HCT116 (cell line): ENCODE data around the gene PIH1D1. TPM values are rescaled to one million over a fixed set of nuclear protein-coding genes. Genes with fewer than 3 reads are reported as not detected.
"Not testable (repeated sequence)": the region's sequence is repeated elsewhere in the genome, so short reads cannot be mapped to it uniquely, and the experiment has no call there.

ENCODE experiments used
- ATAC-seq: fragments of 200-7000 bp; cut with Tn5 transposase; 2 replicates; pipeline ENCODE4 v1.9.1; 2020; ENCODE audit warnings: mild to moderate bottlenecking, moderate library complexity
- BruUV-seq: library from RNA; stranded (reverse); fragments of 400-500 nt; replicated peaks from 2 replicates; lab custom pipeline; 2021; lab: Mats Ljungman, UMichigan
- CTCF ChIA-PET: fragments of 300-600 bp; sonication (Branson Sonifier 250); formaldehyde crosslinking; loops from one replicate; lab custom pipeline; 2021; ENCODE audit warnings: antibody characterized with exemption; lab: Charles Lee
- POLR2A ChIA-PET: fragments of 300-600, 350-600 bp; sonication (Branson Sonifier 250); formaldehyde crosslinking; loops from one replicate; lab custom pipeline; 2021; ENCODE audit warnings: antibody characterized with exemption; lab: Charles Lee
- RAD21 ChIA-PET, 2 experiments: fragments of 300-600 bp; sonication (Branson Sonifier 250); formaldehyde crosslinking; loops; one replicate each; lab custom pipeline; 2023; ENCODE audit warnings: low total read pairs in 2 of 2; ENCODE audit not compliant: uncharacterized antibody in 2 of 2, unreplicated experiment in 2 of 2, low non-redundant PET in 1 of 2; lab: Charles Lee
- DNase-seq: peaks from one replicate; pipeline ENCODE4 v3.0.0-alpha.2; 2010; ENCODE audit warnings: low read depth, low spot score
- H2AFZ ChIP-seq: fragments of 200-600 bp; shearing (Covaris generic), sonication (generic); 2 replicates; pipeline ENCODE4 v1.6.1; 2017; ENCODE audit warnings: low read depth, mixed run types, mixed read lengths, antibody characterized with exemption, low read length; ENCODE audit not compliant: poor library complexity, severe bottlenecking
- H3K27ac ChIP-seq: 2 replicates; pipeline ENCODE4 v1.5.1; 2012; ENCODE audit warnings: low read depth, low read length
- H3K27me3 ChIP-seq: fragments of 200-600 bp; sonication (generic); 2 replicates; pipeline ENCODE4 v1.6.1; 2016; ENCODE audit warnings: mixed run types, low read length, mixed read lengths; ENCODE audit not compliant: insufficient read depth
- H3K36me3 ChIP-seq, 2 experiments: fragments of 200-500 bp in 1 of 2; fragments of 200-600 bp in 1 of 2; sonication (Bioruptor generic) in 1 of 2; sonication (generic) in 1 of 2; 2 replicates each; pipeline versions ENCODE4 v1.5.1 to v1.6.1; 2014 to 2016; ENCODE audit warnings: low read length in 2 of 2, inconsistent platforms in 1 of 2, mixed read lengths in 1 of 2, mixed run types in 1 of 2; ENCODE audit not compliant: insufficient read depth in 2 of 2, control insufficient read depth in 1 of 2
- H3K4me1 ChIP-seq, 2 experiments: fragments of 200-600 bp in 1 of 2; sonication (generic) in 1 of 2; 2 replicates each; pipeline versions ENCODE4 v1.5.1 to v1.6.1; 2012 to 2017; ENCODE audit warnings: low read length in 2 of 2, inconsistent platforms in 1 of 2, mild to moderate bottlenecking in 1 of 2, mixed read lengths in 1 of 2, mixed run types in 1 of 2, moderate library complexity in 1 of 2; ENCODE audit not compliant: insufficient read depth in 2 of 2, control insufficient read depth in 1 of 2
- H3K4me2 ChIP-seq: fragments of 200-600 bp; sonication (generic); 2 replicates; pipeline ENCODE4 v1.6.1; 2017; ENCODE audit warnings: mixed run types, low read length, mixed read lengths
- H3K4me3 ChIP-seq, 2 experiments: fragments of 200-600 bp in 1 of 2; sonication (generic) in 1 of 2; replicated peaks in 1 of 2; 2 replicates each; pipeline ENCODE4 v1.5.1; 2011 to 2016; ENCODE audit warnings: low read length in 2 of 2, control low read depth in 1 of 2, low read depth in 1 of 2, mild to moderate bottlenecking in 1 of 2, mixed read lengths in 1 of 2, mixed run types in 1 of 2
- H3K79me2 ChIP-seq: fragments of 200-600 bp; sonication (generic); 2 replicates; pipeline ENCODE4 v1.6.1; 2017; ENCODE audit warnings: mild to moderate bottlenecking, mixed run types, low read length, moderate library complexity, mixed read lengths; ENCODE audit not compliant: insufficient read depth
- H3K9ac ChIP-seq: fragments of 200-600 bp; sonication (generic); 2 replicates; pipeline ENCODE4 v1.6.1; 2016; ENCODE audit warnings: low read length, mixed read lengths
- H3K9me2 ChIP-seq: fragments of 200-600 bp; sonication (generic), shearing (Covaris generic); 2 replicates; pipeline ENCODE4 v1.6.1; 2017; ENCODE audit warnings: mixed run types, mild to moderate bottlenecking, moderate library complexity; ENCODE audit not compliant: insufficient read depth
- H3K9me3 ChIP-seq, 2 experiments: fragments of 200-500 bp in 1 of 2; fragments of 200-600 bp in 1 of 2; sonication (Bioruptor generic) in 1 of 2; sonication (generic) in 1 of 2; 2 replicates each; pipeline ENCODE4 v1.6.1; 2014 to 2017; ENCODE audit warnings: low read length in 2 of 2, mixed read lengths in 2 of 2, inconsistent platforms in 1 of 2, low read depth in 1 of 2, mild to moderate bottlenecking in 1 of 2, mixed run types in 1 of 2, moderate library complexity in 1 of 2; ENCODE audit not compliant: control insufficient read depth in 1 of 2, insufficient read depth in 1 of 2
- H4K20me1 ChIP-seq: fragments of 200-600 bp; sonication (generic), shearing (Covaris generic); 2 replicates; pipeline ENCODE4 v1.6.1; 2017; ENCODE audit warnings: mixed run types, mild to moderate bottlenecking, moderate library complexity; ENCODE audit not compliant: insufficient read depth
- POLR2A ChIP-seq: IDR thresholded peaks from 2 replicates; pipeline ENCODE4 v1.7.0; 2011; ENCODE audit warnings: borderline replicate concordance; ENCODE audit not compliant: insufficient read depth, insufficient read length; ENCODE audit errors: extremely low read depth
- POLR2AphosphoS5 ChIP-seq: IDR thresholded peaks from 2 replicates; pipeline ENCODE4 v1.6.1; 2011; ENCODE audit warnings: mild to moderate bottlenecking, low read depth, low read length, moderate library complexity
- RAD21 ChIP-seq: IDR thresholded peaks from 2 replicates; pipeline ENCODE4 v1.6.1; 2012; ENCODE audit warnings: low read depth, mild to moderate bottlenecking
- SRF ChIP-seq: IDR thresholded peaks from 2 replicates; pipeline ENCODE4 v1.6.1; 2012; ENCODE audit warnings: low read depth
- TCF7L2 ChIP-seq: IDR thresholded peaks from 2 replicates; pipeline ENCODE4 v1.7.0; 2011; ENCODE audit warnings: borderline replicate concordance, inconsistent platforms; ENCODE audit not compliant: insufficient read depth, insufficient read length; ENCODE audit errors: extremely low read depth
- YY1 ChIP-seq: IDR thresholded peaks from 2 replicates; pipeline ENCODE4 v1.6.1; 2011; ENCODE audit warnings: low read length, low read depth, moderate library complexity, mild to moderate bottlenecking; ENCODE audit not compliant: insufficient replicate concordance; ENCODE audit errors: extremely low read depth
- intact Hi-C: fragments of 100-400 bp; cut with micrococcal nuclease; formaldehyde crosslinking; loops from 2 replicates; pipeline ENCODE4 v1.10.0; 2022
- total RNA-seq: library from RNA; stranded (reverse); gene quantifications from one replicate; pipeline ENCODE4 v1.2.1, GENCODE V29; 2021; ENCODE audit not compliant: unreplicated experiment
- TF ChIP-seq, protein P1 (sequence below), 3 experiments: fragments of 200-600 bp in 1 of 3; sonication (generic) in 1 of 3; IDR thresholded peaks in 2 of 3; conservative IDR thresholded peaks in 1 of 3; 2 replicates each; pipeline ENCODE4 v1.5.1; 2012 to 2017; ENCODE audit warnings: low read depth in 2 of 3, low read length in 2 of 3, antibody characterized with exemption in 1 of 3, borderline replicate concordance in 1 of 3, control low read depth in 1 of 3, mild to moderate bottlenecking in 1 of 3, mixed read lengths in 1 of 3, mixed run types in 1 of 3, moderate library complexity in 1 of 3; ENCODE audit not compliant: insufficient read depth in 1 of 3

Gene PIH1D1
- total RNA-seq, 1 experiment from 2014 or later = 152 TPM

DNA sequence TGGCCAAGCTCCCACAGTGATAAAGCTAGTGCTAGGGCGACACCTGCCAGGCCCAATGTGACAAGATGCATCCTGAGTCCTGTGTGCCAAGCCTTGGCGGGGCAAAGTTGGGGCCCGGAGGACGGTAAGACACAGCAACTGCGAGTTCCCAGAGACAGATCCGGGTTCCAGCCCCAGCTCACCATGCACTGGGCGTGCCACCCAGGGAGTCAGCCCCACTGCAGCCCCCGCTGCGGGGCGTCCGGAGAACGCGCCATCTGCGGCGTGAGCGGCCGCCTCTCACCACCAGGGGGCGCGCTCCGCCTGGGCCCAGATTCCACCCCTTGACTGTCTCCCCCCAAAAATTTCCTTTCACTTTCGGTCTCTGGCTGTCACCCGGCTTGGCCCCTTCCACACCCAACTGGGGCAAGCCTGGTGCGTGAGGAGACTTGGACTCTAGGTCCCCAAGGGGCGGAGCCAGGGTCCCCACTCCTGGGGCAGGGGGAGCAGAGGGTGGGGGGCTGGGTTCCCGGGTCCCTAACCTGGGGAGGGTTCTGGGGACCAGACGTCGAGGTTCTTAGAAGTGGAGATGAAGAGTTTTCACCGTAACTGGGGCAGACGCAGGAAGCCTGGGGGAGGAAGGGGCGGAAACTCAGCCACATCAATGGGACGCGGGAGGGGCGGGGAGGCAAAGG, 22.4 kb upstream of the PIH1D1 start, which contains the start of gene FLT3LG:
FLT3LG (plus strand) TSS at position 348 of the 674 bp plus-strand sequence. CDS start 425 bp downstream, outside the sequence.
- ATAC-seq = peak; percentile 41
- peak within 1 kb of the TSS; percentile 99 for H3K4me2 ChIP-seq
- TF ChIP-seq SRF (no peak), POLR2AphosphoS5 (0 out of 2 replicates have a peak, but pooled peaks have one; percentile 16), POLR2A (peak; percentile 23), YY1 (no peak), RAD21 (peak; percentile 63), TCF7L2 (no peak)
- TF ChIP-seq, protein P1, sequence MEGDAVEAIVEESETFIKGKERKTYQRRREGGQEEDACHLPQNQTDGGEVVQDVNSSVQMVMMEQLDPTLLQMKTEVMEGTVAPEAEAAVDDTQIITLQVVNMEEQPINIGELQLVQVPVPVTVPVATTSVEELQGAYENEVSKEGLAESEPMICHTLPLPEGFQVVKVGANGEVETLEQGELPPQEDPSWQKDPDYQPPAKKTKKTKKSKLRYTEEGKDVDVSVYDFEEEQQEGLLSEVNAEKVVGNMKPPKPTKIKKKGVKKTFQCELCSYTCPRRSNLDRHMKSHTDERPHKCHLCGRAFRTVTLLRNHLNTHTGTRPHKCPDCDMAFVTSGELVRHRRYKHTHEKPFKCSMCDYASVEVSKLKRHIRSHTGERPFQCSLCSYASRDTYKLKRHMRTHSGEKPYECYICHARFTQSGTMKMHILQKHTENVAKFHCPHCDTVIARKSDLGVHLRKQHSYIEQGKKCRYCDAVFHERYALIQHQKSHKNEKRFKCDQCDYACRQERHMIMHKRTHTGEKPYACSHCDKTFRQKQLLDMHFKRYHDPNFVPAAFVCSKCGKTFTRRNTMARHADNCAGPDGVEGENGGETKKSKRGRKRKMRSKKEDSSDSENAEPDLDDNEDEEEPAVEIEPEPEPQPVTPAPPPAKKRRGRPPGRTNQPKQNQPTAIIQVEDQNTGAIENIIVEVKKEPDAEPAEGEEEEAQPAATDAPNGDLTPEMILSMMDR (IDR thresholded peaks at IDR 0.05 in 2 of 3, conservative IDR thresholded peaks at IDR 0.05 in 1 of 3; ENCODE audit: borderline replicate concordance in 1 of 3, insufficient read depth in 1 of 3, low read depth in 2 of 3, low read length in 2 of 3) = peak; percentile 95 to 98 (median 95)
- no peaks in the 10 kb centered on the region; a peak in 1 of 4 replicates for H3K36me3 ChIP-seq
- H3K4me1 ChIP-seq = peaks cover 33 to 57% of the 10 kb centered on the region in 2 experiments
- H3K9me3 ChIP-seq = no peaks in the 10 kb centered on the region
- no peaks in the 10 kb centered on the region for H3K9me2 ChIP-seq
- CTCF ChIA-PET = interaction anchor here (0.7 to 2.1 kb wide), 14 partner anchors 9 to 175 kb away, joined by 3 to 11 read pairs (median 3); partner anchors contain the start of genes ALDH16A1 and RPS11
- POLR2A ChIA-PET = interaction anchor here (1.6 kb wide), 1 partner anchor 18 kb away, joined by 3 read pairs; no protein-coding TSS in a partner anchor
- no peaks in the 10 kb centered on the region for H4K20me1 ChIP-seq
- no peaks in the 10 kb centered on the region for H3K79me2 ChIP-seq
- H3K9ac ChIP-seq = peak within 1 kb of the TSS; percentile 72
- no TSS peak for BruUV-seq
- intact Hi-C loops = no loop called here
- no peaks in the 10 kb centered on the region for H3K27me3 ChIP-seq
- H2AFZ ChIP-seq = peak within 1 kb of the TSS; percentile 71
- H3K4me3 ChIP-seq = peak within 1 kb of the TSS; percentile 54 to 71
- no peak for DNase-seq
- RAD21 ChIA-PET = no interaction called here
- 0 out of 2 replicates have a peak within 1 kb of the TSS, but pooled peaks have one; percentile 19 for H3K27ac ChIP-seq

DNA sequence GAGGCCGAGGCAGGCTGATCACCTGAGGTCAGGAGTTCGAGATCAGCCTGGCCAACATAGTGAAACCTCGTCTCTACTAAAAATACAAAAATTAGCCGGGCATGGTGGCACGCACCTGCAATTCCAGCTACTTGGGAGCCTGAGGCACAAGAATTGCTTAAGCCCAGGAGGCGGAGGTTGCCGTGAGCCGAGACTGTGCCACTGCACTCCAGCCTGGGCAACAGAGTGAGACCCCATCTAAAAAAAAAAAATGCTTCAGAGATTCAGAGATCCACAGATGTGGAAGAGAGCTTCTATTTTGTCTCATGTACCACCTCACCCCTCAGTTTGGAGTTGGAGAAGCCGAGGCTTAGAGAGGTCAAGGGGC, 21.9 kb upstream of the PIH1D1 start:
- H3K4me3 ChIP-seq = peak overlapping the region; percentile 54 to 71
- H3K79me2 ChIP-seq, ATAC-seq, H3K27me3 ChIP-seq, H4K20me1 ChIP-seq, BruUV-seq, H3K9me3 ChIP-seq, RAD21 ChIA-PET, H3K9me2 ChIP-seq, H3K36me3 ChIP-seq, DNase-seq, intact Hi-C loops: not testable (repeated sequence)
- H3K4me1 ChIP-seq = peaks cover 36 to 57% of the 10 kb centered on the region in 2 experiments
- ChIA-PET CTCF (interaction anchor here (0.7 to 2.1 kb wide), 14 partner anchors 10 to 175 kb away, joined by 3 to 11 read pairs (median 3); partner anchors contain the start of genes ALDH16A1 and RPS11), POLR2A (interaction anchor here (1.6 kb wide), 1 partner anchor 19 kb away, joined by 3 read pairs; no protein-coding TSS in a partner anchor)
- H3K27ac ChIP-seq = 0 out of 2 replicates have a peak overlapping the region, but pooled peaks have one; percentile 19
- peak overlapping the region; percentile 71 for H2AFZ ChIP-seq
- H3K4me2 ChIP-seq = peak overlapping the region; percentile 99
- H3K9ac ChIP-seq = peak overlapping the region; percentile 72
